IPS DF 19.7 (cell line): ENCODE data around the gene CASP3.
"Not testable (repeated sequence)": the region's sequence is repeated elsewhere in the genome, so short reads cannot be mapped to it uniquely, and the experiment has no call there.

Experiments used
- DNase-seq: peaks from one replicate; pipeline ENCODE4 v3.0.0-alpha.2; 2013; ENCODE audit warnings: low read depth, low spot score

CASP3 gene

GRCh38 chr4:184636144-184636543, 13.1 kb downstream of the CASP3 start:
- no peak for DNase-seq

DNA sequence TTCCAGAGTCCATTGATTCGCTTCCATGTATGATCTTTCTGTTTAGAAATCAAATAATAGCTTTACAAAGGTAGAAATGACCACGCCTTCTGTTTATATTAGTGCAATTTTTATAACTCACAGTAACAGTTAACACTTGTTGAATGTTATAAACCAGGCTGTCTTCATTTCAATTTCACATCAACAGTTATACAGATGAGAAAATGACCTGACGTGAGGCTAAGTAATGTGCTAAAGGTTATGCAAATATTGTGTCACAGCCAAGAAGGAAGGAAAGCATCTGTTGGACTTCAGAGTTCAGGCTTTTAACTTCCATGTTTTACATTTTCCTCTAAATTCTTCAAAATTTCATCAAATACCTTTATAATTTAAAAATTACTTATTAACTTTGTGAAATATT, 13.9 kb downstream of the CASP3 start:
- DNase-seq: no peak

DNA sequence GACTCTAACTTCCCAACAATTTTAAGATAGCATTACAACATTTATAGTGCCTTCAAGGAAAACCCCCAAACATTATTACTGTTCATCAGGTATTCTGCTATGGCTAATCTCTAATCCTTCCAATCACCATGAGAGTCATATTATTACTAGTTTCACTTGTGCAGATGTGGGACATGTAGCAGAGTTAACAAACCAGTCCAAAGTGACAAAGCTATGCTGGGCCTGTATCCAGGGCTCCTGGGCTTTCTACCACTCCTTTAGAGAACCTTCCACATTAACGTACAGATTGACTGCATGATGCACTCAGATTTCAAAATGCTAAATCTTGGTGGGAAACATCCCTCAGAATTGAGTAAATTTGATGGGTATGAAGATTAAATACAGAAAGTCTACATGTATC, 16.4 kb downstream of the CASP3 start:
- DNase-seq: no peak

DNA sequence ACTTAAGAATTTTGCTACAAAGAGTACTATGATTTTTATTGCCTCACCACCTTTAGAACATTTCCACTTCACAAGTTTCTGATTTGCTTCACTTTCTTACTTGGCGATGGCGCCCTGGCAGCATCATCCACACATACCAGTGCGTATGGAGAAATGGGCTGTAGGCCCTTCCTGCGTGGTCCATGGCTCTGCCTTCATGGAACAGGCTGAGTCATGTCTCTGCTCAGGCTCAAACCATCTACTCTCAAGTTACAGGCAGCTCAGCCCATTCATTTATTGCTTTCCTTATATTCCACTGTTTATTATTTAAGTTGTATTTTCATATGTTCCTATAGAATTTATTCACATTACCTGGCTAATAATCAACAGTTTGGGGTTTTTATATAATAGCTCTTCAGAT, 21.1 kb downstream of the CASP3 start:
- no peak for DNase-seq

DNA sequence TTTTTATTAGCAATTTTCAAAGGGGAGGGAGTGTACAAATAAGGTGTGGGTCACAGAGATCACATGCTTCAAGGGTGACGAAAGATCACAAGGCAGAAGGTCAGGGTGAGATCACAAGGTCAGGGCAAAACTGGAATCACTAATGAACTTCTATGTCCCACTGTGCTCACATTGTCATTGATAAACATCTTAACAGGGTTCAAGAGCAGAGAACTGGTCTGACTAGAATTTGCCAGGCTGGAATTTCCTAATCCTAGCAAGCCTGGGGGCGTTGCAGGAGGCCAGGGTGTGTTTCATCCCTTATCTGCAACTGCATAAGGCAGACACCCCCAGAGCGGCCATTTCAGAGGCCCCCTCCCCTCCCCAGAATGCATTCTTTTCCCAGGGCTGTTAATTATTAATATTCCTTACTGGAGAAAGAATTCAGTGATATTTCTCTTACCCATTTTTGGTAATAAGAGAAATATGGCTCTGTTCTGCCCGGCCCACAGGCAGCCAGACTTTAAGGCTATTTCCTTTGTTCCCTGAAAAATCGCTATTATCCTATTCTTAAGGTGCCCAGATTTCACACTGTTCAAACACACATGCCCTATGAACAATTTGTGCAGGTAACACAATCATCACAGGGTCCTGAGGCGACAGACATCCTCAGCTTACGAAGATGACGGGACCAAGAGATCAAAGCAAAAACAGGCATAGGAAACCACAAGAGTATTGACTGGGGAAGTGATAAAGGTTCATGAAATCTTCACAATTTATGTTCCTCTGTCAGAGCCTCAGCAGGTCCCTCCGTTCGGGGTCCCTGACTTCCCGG, 23.3 kb downstream of the CASP3 start:
- peak; percentile 76 for DNase-seq

DNA sequence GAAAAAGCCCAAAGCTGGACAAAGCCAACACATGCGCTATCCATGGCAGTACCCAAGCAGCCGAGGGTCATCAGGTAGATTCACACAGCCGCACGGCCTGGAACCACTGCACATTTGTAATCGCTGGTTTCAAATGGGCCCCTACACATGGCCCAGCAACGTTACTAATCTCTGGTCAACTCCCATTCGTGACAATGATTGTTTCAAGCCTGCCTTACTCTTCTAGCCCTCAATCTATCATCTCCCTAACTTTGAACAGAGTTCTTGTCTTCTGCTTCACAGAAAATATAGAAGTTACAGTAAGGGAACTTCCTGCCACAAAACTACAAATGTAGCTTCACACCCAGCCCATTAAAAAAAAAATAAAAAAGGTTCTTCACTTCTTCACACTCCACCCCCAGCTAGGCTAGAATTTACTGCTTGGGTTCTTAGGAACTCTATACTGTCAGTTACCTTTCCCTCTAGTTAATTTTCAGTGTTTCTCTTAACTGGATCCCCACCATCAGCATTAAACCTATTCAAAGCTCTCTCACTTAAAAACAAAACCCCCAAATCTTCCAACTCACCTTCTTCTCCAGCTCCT, 24.2 kb downstream of the CASP3 start:
- no peak for DNase-seq

GRCh38 chr4:184624504-184624903, 24.7 kb downstream of the CASP3 start:
- not testable (repeated sequence) for DNase-seq

DNA sequence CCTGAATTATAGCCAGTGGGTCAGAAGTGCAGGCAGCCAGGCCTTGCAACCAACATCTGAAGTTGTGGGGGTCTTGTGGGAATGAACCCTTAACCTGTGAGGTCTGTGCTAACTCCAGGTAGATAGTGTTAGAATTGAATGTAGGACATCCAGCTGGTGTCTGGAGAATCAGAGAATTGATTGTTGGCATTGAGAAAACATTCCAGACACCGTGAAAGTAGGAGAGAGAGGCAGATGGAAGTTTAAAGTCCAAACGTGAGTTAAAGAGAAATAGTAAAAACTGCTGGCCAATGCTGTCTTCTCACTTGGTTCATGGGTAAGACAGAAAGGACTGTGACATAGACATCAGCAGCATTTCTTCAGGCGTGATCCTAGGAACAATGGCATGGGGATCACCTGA, 27.7 kb downstream of the CASP3 start:
- no peak for DNase-seq

- no peak for DNase-seq
These were observed 28.9 kb downstream of the CASP3 start for GRCh38 chr4:184620212-184620867.

DNA sequence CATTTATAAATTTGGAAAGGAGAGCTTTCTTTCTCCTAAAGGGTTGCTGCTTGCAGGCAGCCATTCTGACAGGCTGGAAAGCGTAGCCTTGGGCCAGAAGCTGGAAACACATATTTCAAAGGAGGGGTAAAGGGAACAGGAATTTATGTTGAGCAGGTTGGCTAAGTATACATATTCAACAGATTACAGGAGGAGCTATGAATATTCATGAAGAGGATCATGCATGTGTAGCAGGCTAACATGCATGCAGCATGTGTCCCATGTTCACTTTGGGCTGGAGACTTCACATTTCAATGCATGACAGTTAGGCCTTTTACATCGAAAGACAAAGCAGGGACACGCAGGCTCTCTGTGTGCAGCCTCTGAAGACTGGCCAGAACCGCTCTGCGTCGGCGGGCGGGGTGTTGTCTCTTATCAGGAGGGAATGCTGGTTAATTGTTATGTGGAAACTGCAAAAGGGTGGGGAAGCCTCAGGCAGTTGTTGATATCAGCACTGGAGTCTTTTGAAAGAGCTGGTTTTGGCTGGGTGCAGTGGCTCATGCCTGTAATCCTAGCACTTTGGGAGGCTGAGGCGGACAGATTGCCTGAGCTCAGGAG, 31.5 kb downstream of the CASP3 start:
- peak; percentile 35 for DNase-seq

- peak; percentile 79 for DNase-seq
These were observed 32.4 kb downstream of the CASP3 start for GRCh38 chr4:184616633-184617551.

DNA sequence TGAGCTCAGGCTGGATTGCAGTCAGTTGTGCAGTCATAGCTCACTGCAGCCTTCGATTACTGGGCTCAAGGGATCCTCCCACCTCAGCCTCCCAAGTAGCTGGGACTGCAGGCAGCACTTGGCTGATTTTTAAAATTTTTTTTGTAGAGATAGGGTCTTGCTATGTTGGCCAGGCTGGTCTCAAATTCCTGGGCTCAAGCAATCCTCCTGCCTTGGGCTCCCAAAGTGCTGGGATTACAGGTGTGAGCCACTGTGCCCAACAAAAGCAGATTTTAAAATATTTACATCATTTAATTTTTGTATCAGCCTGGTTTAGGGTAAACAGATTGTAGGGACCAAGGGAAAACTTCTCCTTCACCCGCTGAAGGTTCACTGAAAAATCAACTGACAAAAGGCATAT, 33.1 kb downstream of the CASP3 start:
- DNase-seq: not testable (repeated sequence)

DNA sequence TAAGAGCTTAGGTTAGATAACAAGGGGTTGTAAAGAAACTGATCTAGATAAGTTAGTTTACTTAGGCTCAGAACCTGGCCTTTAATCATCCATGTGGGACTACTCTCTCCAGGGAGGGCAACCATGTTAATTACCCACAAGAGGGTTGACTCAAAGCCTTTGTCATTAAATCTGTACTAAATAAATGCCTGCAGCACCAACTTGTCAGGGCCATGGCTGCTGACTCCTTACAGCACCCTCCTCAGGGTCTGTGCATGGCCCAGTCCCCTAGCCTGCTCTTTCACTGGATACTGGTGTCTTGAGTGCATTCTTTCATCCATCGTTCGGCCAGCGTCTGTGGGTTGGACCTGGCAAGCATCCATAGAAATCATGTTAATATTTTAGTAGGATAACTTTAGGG, 34.7 kb downstream of the CASP3 start:
- DNase-seq: no peak

DNA sequence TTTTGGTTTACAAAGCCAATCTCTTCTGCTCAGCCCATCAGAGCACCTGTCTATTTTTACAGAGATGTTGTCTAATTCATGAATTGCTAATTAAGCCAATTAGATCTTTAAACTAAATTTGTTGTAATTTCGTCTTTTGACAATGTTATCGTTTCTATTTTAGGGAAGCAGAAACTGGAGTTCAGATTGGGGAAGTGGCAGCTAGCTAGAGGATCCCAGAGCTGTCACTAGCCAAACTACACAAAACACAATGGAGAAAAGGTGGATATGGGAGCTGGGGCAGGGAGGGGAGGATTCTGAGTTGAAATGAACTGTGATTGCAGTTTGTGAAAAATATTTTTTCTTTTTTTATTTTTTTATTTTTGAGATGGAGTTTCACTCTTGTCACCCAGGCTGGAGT, 35.8 kb downstream of the CASP3 start:
- no peak for DNase-seq

GRCh38 chr4:184612074-184612473, 37.2 kb downstream of the CASP3 start:
- no peak for DNase-seq

- not testable (repeated sequence) for DNase-seq
These were observed 41.8 kb downstream of the CASP3 start for GRCh38 chr4:184607429-184607828.

DNA sequence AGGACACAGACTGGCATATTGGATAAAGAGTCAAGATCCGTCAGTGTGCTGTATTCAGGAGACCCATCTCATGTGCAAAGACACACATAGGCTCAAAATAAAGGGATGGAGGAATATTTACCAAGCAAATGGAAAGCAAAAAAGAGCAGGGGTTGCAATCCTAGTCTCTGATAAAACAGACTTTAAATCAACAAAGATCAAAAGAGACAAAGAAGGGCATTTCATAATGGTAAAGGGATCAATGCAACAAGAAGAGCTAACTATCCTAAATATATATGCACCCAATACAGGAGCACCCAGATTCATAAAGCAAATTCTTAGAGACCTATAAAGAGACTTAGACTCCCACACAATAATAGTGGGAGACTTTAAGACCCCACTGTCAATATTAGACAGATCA, 46.4 kb downstream of the CASP3 start:
- DNase-seq: not testable (repeated sequence)

DNA sequence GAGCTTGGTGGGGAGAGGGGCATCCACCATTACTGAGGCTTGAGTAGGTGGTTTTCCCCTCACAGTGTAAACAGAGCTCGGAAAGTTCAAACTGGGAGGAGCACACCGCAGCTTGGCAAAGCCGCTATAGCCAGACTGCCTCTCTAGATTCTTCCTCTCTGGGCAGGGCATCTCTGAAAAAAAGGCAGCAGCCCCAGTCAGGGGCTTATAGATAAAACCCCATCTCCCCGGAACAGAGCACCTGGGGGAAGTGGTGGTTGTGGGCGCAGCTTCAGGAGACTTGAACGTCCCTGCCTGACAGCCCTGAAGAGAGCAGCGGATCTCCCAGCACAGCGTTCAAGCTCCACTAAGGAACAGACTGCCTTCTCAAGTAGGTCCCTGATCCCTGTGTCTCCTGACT, 48.3 kb downstream of the CASP3 start:
- not testable (repeated sequence) for DNase-seq

DNA sequence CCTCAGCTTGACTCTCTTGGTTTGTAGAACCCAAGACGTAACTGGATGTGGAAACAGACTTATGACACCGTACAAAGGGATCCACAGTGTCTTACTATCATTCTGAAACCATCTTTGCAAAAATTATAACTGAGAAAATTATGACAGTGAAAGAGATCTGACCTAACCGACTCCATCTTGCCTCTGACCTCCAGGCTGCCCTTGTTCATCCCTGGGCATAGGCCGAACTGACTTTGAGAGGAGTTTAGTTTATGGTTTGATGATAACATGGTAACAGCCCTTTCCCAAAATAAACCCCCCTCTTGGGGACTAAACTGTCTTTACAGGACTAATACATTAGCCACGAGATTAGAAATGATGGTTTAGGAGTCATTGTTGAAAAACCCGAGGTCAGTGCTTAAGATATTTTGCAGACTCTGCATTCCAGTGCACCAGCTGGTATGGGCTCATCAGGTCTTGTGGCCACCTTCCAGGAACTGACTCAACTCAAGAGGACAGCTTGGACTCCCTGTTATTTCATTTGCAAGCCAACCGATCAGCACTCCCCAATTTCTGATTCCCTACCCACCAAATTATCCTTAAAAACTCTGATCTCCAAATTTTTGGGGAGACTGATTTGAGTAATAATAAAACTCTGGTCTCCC, 49.6 kb downstream of the CASP3 start:
- DNase-seq: no peak

GRCh38 chr4:184598753-184599491, 50.3 kb downstream of the CASP3 start:
- no peak for DNase-seq
